Nephron (organoid): Measurements from ENCODE around the gene NETO2.
"Not testable (repeated sequence)": the region's sequence is repeated elsewhere in the genome, so short reads cannot be mapped to it uniquely, and the experiment has no call there.

Experiments used
- H3K27ac Mint-ChIP-seq, 3 experiments: 2 replicates each; pipeline ENCODE4 v1.8.0; 2020; ENCODE audit warnings: mixed read lengths in 3 of 3, mild to moderate bottlenecking in 2 of 3, moderate library complexity in 1 of 3
- H3K27me3 Mint-ChIP-seq: 2 replicates; pipeline ENCODE4 v1.8.0; 2021; ENCODE audit warnings: low read depth, mild to moderate bottlenecking, moderate library complexity, mixed read lengths
- H3K36me3 Mint-ChIP-seq: 2 replicates; pipeline ENCODE4 v1.8.0; 2020; ENCODE audit warnings: low read depth, mixed read lengths
- H3K4me1 Mint-ChIP-seq: 2 replicates; pipeline ENCODE4 v1.8.0; 2020; ENCODE audit warnings: mixed read lengths
- H3K4me3 Mint-ChIP-seq, 3 experiments: 2 replicates each; pipeline ENCODE4 v1.8.0; 2020; ENCODE audit warnings: mild to moderate bottlenecking in 3 of 3, mixed read lengths in 3 of 3, moderate library complexity in 2 of 3
- H3K9me3 Mint-ChIP-seq: 2 replicates; pipeline ENCODE4 v1.8.0; 2020; ENCODE audit warnings: mixed read lengths
- CTCF ChIP-seq, 3 experiments: fragments of 200-600 bp; sonication (generic); IDR thresholded peaks; one replicate each; pipeline ENCODE4 v1.5.0; 2021; ENCODE audit warnings: antibody characterized with exemption in 3 of 3; ENCODE audit not compliant: unreplicated experiment in 3 of 3

The NETO2 gene

GRCh38 chr16:47162670-47163420 is 19.1 kb upstream of the NETO2 start:
- H3K27ac Mint-ChIP-seq, result no peak overlapping the region
- no peaks in the 10 kb centered on the region for H3K9me3 Mint-ChIP-seq
- H3K4me1 Mint-ChIP-seq, result no peaks in the 10 kb centered on the region
- H3K27me3 Mint-ChIP-seq, result no peaks in the 10 kb centered on the region
- no peak for TF ChIP-seq CTCF (IDR thresholded peaks at IDR 0.05; ENCODE audit: unreplicated experiment in 3 of 3)
- H3K36me3 Mint-ChIP-seq, result peaks cover 4% of the 10 kb centered on the region
- H3K4me3 Mint-ChIP-seq, result no peak overlapping the region

- H3K27ac Mint-ChIP-seq, result no peak overlapping the region
- H3K4me3 Mint-ChIP-seq, result no peak overlapping the region
- no peaks in the 10 kb centered on the region for H3K27me3 Mint-ChIP-seq
- H3K36me3 Mint-ChIP-seq, result peaks cover 12% of the 10 kb centered on the region
- no peaks in the 10 kb centered on the region for H3K9me3 Mint-ChIP-seq
- no peaks in the 10 kb centered on the region for H3K4me1 Mint-ChIP-seq
- TF ChIP-seq CTCF (IDR thresholded peaks at IDR 0.05; ENCODE audit: unreplicated experiment in 3 of 3), result no peak
Observed at GRCh38 chr16:47161464-47161863, 17.7 kb upstream of the NETO2 start.

- Mint-ChIP-seq H3K36me3 (peaks cover 14% of the 10 kb centered on the region), H3K27me3 (no peaks in the 10 kb centered on the region), H3K4me1 (no peaks in the 10 kb centered on the region), H3K9me3 (no peaks in the 10 kb centered on the region), H3K4me3 (no peak overlapping the region), H3K27ac (no peak overlapping the region)
- TF ChIP-seq CTCF (IDR thresholded peaks at IDR 0.05; ENCODE audit: unreplicated experiment in 3 of 3), result no peak
Observed at GRCh38 chr16:47160422-47160821, 16.7 kb upstream of the NETO2 start.

- Mint-ChIP-seq H3K4me1 (no peaks in the 10 kb centered on the region), H3K36me3 (peaks cover 14% of the 10 kb centered on the region), H3K27ac (no peak overlapping the region), H3K4me3 (no peak overlapping the region), H3K9me3 (no peaks in the 10 kb centered on the region), H3K27me3 (no peaks in the 10 kb centered on the region)
- no peak for TF ChIP-seq CTCF (IDR thresholded peaks at IDR 0.05; ENCODE audit: unreplicated experiment in 3 of 3)
Observed at GRCh38 chr16:47158992-47159391, 15.2 kb upstream of the NETO2 start.

- no peaks in the 10 kb centered on the region for H3K27me3 Mint-ChIP-seq
- peaks cover 6% of the 10 kb centered on the region for H3K9me3 Mint-ChIP-seq
- no peak overlapping the region for H3K27ac Mint-ChIP-seq
- H3K36me3 Mint-ChIP-seq, result peaks cover 32% of the 10 kb centered on the region
- no peaks in the 10 kb centered on the region for H3K4me1 Mint-ChIP-seq
- no peak overlapping the region for H3K4me3 Mint-ChIP-seq
- TF ChIP-seq CTCF (IDR thresholded peaks at IDR 0.05; ENCODE audit: unreplicated experiment in 3 of 3), result no peak
Observed at GRCh38 chr16:47156680-47157215, 13.0 kb upstream of the NETO2 start.

GRCh38 chr16:47152501-47152900 is 8.8 kb upstream of the NETO2 start:
- not testable (repeated sequence) for H3K9me3 Mint-ChIP-seq, H3K27me3 Mint-ChIP-seq, H3K4me1 Mint-ChIP-seq, H3K27ac Mint-ChIP-seq, H3K4me3 Mint-ChIP-seq
- peaks cover 35% of the 10 kb centered on the region for H3K36me3 Mint-ChIP-seq
